Liver (tissue), 3 donors: ENCODE measurements around the gene KRT75.

Experiments
- EGR1 ChIP-seq, 2 donors: IDR thresholded peaks; 2 replicates each; pipeline ENCODE4 v1.6.1; 2016 to 2018; ENCODE audit warnings: antibody characterized with exemption in 2 of 2, low read depth in 2 of 2
- FOXA1 ChIP-seq: IDR thresholded peaks from 2 replicates; pipeline ENCODE4 v1.6.1; 2016; ENCODE audit warnings: antibody characterized with exemption
- GABPA ChIP-seq, 2 donors: IDR thresholded peaks in 1 of 2; conservative IDR thresholded peaks in 1 of 2; 2 replicates each; pipeline ENCODE4 v1.6.1; 2016; ENCODE audit warnings: antibody characterized with exemption in 2 of 2, mild to moderate bottlenecking in 1 of 2, moderate library complexity in 1 of 2
- HNF4A ChIP-seq, 2 donors: conservative IDR thresholded peaks; 2 replicates each; pipeline ENCODE4 v1.6.1; 2016; ENCODE audit warnings: antibody characterized with exemption in 2 of 2, mild to moderate bottlenecking in 2 of 2
- HNF4G ChIP-seq: IDR thresholded peaks from 2 replicates; pipeline ENCODE4 v1.6.1; 2016; ENCODE audit warnings: antibody characterized with exemption
- JUND ChIP-seq, 2 donors: IDR thresholded peaks; 2 replicates each; pipeline ENCODE4 v1.6.1; 2016; ENCODE audit warnings: antibody characterized with exemption in 2 of 2
- NR2F2 ChIP-seq: IDR thresholded peaks from 2 replicates; pipeline ENCODE4 v1.6.1; 2016; ENCODE audit warnings: antibody characterized with exemption
- RAD21 ChIP-seq, 2 donors: IDR thresholded peaks; 2 replicates each; pipeline ENCODE4 v1.6.1; 2016; ENCODE audit warnings: antibody characterized with exemption in 2 of 2, mild to moderate bottlenecking in 2 of 2
- REST ChIP-seq: IDR thresholded peaks from 2 replicates; pipeline ENCODE4 v1.6.1; 2016; ENCODE audit warnings: antibody characterized with exemption, mild to moderate bottlenecking
- RXRA ChIP-seq, 2 donors: IDR thresholded peaks; 2 replicates each; pipeline ENCODE4 v1.6.1; 2017 to 2018; ENCODE audit warnings: antibody characterized with exemption in 2 of 2, mild to moderate bottlenecking in 1 of 2
- YY1 ChIP-seq: IDR thresholded peaks from 2 replicates; pipeline ENCODE4 v1.6.1; 2016; ENCODE audit warnings: antibody characterized with exemption, mild to moderate bottlenecking
- TF ChIP-seq, protein P1 (sequence below): fragments of 150-350 bp; IDR thresholded peaks from 2 replicates; pipeline ENCODE4 v1.5.1; 2017; ENCODE audit warnings: improper control_type of control experiment, low read depth, low read length; ENCODE audit not compliant: missing input control
- TF ChIP-seq, protein P2 (sequence below): IDR thresholded peaks from 2 replicates; pipeline ENCODE4 v1.6.1; 2016; ENCODE audit warnings: antibody characterized with exemption
- donor health status: healthy.
- donor health status: healthy.

- no peak for TF ChIP-seq RAD21 (IDR thresholded peaks at IDR 0.05)
- TF ChIP-seq, protein P1, sequence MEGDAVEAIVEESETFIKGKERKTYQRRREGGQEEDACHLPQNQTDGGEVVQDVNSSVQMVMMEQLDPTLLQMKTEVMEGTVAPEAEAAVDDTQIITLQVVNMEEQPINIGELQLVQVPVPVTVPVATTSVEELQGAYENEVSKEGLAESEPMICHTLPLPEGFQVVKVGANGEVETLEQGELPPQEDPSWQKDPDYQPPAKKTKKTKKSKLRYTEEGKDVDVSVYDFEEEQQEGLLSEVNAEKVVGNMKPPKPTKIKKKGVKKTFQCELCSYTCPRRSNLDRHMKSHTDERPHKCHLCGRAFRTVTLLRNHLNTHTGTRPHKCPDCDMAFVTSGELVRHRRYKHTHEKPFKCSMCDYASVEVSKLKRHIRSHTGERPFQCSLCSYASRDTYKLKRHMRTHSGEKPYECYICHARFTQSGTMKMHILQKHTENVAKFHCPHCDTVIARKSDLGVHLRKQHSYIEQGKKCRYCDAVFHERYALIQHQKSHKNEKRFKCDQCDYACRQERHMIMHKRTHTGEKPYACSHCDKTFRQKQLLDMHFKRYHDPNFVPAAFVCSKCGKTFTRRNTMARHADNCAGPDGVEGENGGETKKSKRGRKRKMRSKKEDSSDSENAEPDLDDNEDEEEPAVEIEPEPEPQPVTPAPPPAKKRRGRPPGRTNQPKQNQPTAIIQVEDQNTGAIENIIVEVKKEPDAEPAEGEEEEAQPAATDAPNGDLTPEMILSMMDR, result no peak
- no peak for TF ChIP-seq EGR1 (IDR thresholded peaks at IDR 0.05; ENCODE audit: low read depth in 2 of 2)
- TF ChIP-seq NR2F2, result no peak
- no peak for TF ChIP-seq JUND (IDR thresholded peaks at IDR 0.05)
- TF ChIP-seq HNF4G, result no peak
- TF ChIP-seq, protein P2, sequence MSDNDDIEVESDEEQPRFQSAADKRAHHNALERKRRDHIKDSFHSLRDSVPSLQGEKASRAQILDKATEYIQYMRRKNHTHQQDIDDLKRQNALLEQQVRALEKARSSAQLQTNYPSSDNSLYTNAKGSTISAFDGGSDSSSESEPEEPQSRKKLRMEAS, result no peak
- no peak for TF ChIP-seq RXRA (IDR thresholded peaks at IDR 0.05)
- no peak for TF ChIP-seq FOXA1
- TF ChIP-seq YY1, result no peak
- TF ChIP-seq REST, result no peak
- no peak for TF ChIP-seq HNF4A (conservative IDR thresholded peaks at IDR 0.05)
- TF ChIP-seq GABPA (IDR thresholded peaks at IDR 0.05 in 1 of 2, conservative IDR thresholded peaks at IDR 0.05 in 1 of 2), result no peak
These were observed 14.5 kb downstream of the KRT75 start for GRCh38 chr12:52419656-52420055.
